BJ (cell line): ENCODE data around the gene CACNA2D4. TPM values are rescaled to one million over a fixed set of nuclear protein-coding genes. Genes with fewer than 3 reads are reported as not detected.

Experiments
- CTCF ChIA-PET: fragments of 350-600 bp; formaldehyde crosslinking; extraction: SDS; loops from one replicate; lab custom pipeline; 2021; ENCODE audit warnings: antibody characterized with exemption, inconsistent platforms; lab: Yijun Ruan, JAX
- POLR2A ChIA-PET: fragments of 300-600 bp; sonication (Branson Sonifier 250); formaldehyde crosslinking; extraction: SDS; loops from one replicate; lab custom pipeline; 2021; ENCODE audit warnings: antibody characterized with exemption; lab: Charles Lee
- DNase-seq: peaks from one replicate; pipeline ENCODE4 v3.0.0-alpha.2; 2011; ENCODE audit warnings: low read depth
- H3K27me3 ChIP-seq: 2 replicates; pipeline ENCODE4 v1.6.0; 2011; ENCODE audit warnings: low read length; ENCODE audit not compliant: control insufficient read depth, insufficient read depth
- H3K36me3 ChIP-seq: 2 replicates; pipeline ENCODE4 v1.5.1; 2011; ENCODE audit warnings: low read length; ENCODE audit not compliant: control insufficient read depth, insufficient read depth
- H3K4me3 ChIP-seq: 2 replicates; pipeline ENCODE4 v1.5.1; 2011; ENCODE audit warnings: low read depth, mild to moderate bottlenecking, control low read depth, low read length
- CTCF ChIP-seq: IDR thresholded peaks from 2 replicates; pipeline ENCODE4 v1.5.1; 2011; ENCODE audit warnings: low read depth, mild to moderate bottlenecking, control low read depth, inconsistent platforms, low read length, moderate library complexity; ENCODE audit not compliant: insufficient read depth
- polyA plus RNA-seq: library from polyadenylated mRNA; depleted of rRNA; stranded (reverse); fragments of >200 nt; gene quantifications from 2 replicates; pipeline ENCODE4 v1.2.3, GENCODE V29; 2011

The CACNA2D4 gene
- polyA plus RNA-seq, 1 experiment = 0.39 TPM

- DNase-seq = no peak
- no peak overlapping the region for H3K4me3 ChIP-seq
- ChIA-PET POLR2A (no interaction called here), CTCF (interaction anchor here (0.9 kb wide), 1 partner anchor 11 kb away, joined by 6 read pairs; no protein-coding TSS in a partner anchor)
- no peak for TF ChIP-seq CTCF
- no peaks in the 10 kb centered on the region for H3K36me3 ChIP-seq
- peaks cover 22% of the 10 kb centered on the region for H3K27me3 ChIP-seq
These were observed 44.6 kb downstream of the CACNA2D4 start for GRCh38 chr12:1873531-1874510.

GRCh38 chr12:1872448-1872847 is 46.0 kb downstream of the CACNA2D4 start:
- H3K27me3 ChIP-seq = peaks cover 20% of the 10 kb centered on the region
- POLR2A ChIA-PET = no interaction called here
- no peaks in the 10 kb centered on the region for H3K36me3 ChIP-seq
- no peak for TF ChIP-seq CTCF
- H3K4me3 ChIP-seq = no peak overlapping the region
- DNase-seq = no peak
- CTCF ChIA-PET = no interaction called here

DNA sequence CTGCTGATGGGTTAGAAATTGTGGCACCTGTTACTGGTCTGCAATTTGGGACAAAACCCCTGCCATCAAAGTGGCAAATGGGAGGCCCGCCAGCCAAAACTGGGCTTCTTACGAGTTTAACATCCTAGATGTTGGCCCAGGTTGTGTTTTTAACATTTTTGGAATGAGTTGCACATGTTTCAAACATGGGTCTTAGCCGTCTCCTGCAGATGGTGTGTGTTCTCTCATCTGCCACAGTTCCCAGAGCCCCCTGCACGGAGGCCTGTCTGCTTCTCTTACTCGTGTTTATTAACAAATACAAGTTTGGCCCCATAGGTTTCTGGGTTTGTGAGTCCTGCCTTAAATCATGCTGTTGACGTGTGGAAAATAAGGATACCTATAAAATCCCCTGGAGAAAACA is 46.5 kb downstream of the CACNA2D4 start:
- TF ChIP-seq CTCF = no peak
- Histone ChIP-seq H3K4me3 (no peak overlapping the region), H3K36me3 (no peaks in the 10 kb centered on the region), H3K27me3 (peaks cover 20% of the 10 kb centered on the region)
- ChIA-PET POLR2A (no interaction called here), CTCF (no interaction called here)
- DNase-seq = no peak

- no peak for DNase-seq
- no peak for TF ChIP-seq CTCF
- peaks cover 20% of the 10 kb centered on the region for H3K27me3 ChIP-seq
- no peaks in the 10 kb centered on the region for H3K36me3 ChIP-seq
- POLR2A ChIA-PET = no interaction called here
- CTCF ChIA-PET = no interaction called here
- no peak overlapping the region for H3K4me3 ChIP-seq
These were observed 47.2 kb downstream of the CACNA2D4 start for GRCh38 chr12:1870998-1871917.

DNA sequence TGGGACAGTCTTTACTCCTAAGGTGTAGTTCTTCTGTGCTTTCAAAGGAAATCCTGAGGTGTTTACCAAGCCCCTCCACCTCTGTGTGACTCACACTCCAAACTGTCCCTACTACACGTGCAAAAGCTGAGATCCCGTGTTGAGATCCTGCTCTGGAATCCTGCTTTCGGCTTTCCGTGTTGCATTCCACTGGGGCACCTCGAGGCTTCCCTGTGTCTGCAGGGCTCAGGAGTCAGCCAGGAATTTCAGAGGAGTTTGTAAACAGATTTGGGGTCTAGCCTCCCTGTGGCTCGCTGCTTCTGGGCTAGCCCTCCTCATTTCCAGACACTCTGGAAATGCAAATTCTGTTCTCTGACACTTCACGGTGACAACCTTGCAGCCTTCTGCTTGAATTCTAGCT is 48.4 kb downstream of the CACNA2D4 start:
- H3K27me3 ChIP-seq = peaks cover 19% of the 10 kb centered on the region

More for the DNA sequence above, 48.4 kb downstream of the CACNA2D4 start:
- H3K36me3 ChIP-seq = no peaks in the 10 kb centered on the region
- no peak for TF ChIP-seq CTCF
- no peak for DNase-seq
- CTCF ChIA-PET = interaction anchor here (1.0 to 2.1 kb wide), 2 partner anchors 17 to 32 kb away, joined by 3 to 4 read pairs; no protein-coding TSS in a partner anchor
- POLR2A ChIA-PET = no interaction called here
- no peak overlapping the region for H3K4me3 ChIP-seq
